NCI-H774 (cell line): ENCODE results near the gene TLCD1.
"Not testable (repeated sequence)": the region's sequence is repeated elsewhere in the genome, so short reads cannot be mapped to it uniquely, and the experiment has no call there.

Experiments used
- DNase-seq: peaks from one replicate; lab custom pipeline; 2025; lab: John Stamatoyannopoulos, UW

Gene TLCD1

DNA sequence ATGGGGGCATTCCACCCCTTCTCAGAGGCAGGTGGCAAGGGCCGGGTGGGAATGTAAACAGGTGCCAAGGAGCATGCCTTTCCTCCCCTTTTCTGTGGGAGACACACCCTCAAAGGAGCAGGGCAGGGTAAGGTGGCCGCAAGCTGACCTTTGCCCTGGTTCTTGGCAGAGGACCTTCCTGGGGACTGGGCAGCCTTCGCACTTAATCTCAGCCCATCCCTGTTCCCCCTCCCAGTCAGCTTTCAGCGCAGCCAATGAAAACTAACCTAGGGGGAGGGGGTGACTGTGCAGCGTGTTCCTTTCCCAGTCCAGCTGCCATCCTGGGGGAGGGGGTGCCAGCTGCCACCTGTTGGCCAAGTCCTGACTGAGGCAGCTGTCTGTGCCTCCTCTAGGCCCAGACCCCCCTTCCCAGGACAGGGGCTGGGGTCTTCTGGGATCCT is 20.6 kb upstream of the TLCD1 start:
- DNase-seq: peak; percentile 53

DNA sequence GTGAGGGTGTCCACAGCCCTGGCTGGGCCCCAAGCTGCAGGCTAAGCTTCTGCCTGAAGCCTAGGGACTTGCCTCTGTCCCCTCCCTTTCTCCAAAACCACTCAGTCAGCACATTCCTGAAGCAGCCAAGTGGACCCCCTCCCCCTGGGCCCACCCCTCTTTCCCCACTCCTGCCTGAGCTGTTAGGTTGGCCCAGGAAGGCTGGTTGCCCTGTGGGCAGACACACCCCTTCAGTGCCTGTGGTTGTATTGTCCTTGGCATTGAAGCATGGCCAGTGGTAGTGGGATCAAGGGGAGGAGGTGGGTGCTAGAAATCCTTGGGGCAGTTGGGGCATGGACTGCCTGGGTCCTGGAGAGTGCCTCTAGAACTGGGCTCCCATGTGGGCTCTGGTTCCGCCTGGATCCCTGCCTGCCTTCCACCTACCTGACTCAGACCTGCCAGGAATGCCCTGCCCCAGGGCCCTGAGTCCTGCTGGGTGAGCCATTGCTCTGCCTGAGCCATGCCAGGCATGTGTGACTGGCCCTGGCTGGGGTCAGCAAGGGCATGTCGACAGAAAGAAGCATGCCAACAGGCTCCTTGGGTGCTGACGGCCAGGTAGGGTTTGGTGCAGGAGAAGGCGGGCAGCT is 19.9 kb upstream of the TLCD1 start:
- DNase-seq: no peak

DNA sequence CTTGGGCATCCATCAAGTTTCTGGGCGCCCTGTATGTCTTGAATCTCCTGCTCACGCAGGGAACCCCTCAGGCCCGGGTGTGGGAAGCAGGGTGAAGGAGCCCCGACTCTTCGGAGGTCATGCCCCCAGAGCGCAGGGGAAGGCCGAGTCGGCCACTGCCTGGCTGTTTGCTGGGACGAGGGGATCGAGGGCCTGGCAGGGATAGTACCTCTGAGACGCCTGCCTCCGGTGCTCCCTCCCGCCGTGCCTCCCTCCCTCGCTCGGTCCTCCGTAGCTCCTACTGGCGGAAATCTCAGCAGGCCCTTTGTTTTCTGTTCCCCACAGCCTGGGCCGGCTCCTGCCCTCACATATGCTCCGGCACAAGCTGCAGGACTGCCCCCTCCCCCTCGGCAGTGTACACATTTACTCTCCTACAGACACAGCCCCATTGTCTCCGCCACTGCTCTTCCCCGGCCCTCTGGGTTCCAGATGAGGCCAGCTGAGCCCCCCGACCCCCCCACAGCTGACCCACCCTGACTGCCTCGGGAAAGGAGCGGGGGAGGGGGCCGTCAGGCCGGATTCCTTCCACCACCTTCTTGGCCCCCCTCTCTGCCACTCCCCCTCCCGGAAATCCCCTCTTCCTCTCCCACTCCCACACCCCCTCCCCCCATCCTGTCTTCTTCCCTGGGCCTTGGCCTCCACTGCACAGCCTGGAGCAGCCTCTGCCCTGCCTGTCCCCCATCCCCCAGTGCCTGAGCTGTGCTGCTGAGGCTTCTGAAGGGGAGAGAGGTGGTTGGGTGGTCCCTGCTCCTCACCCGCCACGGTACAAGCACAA is 19.1 kb upstream of the TLCD1 start:
- DNase-seq: peak; percentile 22

DNA sequence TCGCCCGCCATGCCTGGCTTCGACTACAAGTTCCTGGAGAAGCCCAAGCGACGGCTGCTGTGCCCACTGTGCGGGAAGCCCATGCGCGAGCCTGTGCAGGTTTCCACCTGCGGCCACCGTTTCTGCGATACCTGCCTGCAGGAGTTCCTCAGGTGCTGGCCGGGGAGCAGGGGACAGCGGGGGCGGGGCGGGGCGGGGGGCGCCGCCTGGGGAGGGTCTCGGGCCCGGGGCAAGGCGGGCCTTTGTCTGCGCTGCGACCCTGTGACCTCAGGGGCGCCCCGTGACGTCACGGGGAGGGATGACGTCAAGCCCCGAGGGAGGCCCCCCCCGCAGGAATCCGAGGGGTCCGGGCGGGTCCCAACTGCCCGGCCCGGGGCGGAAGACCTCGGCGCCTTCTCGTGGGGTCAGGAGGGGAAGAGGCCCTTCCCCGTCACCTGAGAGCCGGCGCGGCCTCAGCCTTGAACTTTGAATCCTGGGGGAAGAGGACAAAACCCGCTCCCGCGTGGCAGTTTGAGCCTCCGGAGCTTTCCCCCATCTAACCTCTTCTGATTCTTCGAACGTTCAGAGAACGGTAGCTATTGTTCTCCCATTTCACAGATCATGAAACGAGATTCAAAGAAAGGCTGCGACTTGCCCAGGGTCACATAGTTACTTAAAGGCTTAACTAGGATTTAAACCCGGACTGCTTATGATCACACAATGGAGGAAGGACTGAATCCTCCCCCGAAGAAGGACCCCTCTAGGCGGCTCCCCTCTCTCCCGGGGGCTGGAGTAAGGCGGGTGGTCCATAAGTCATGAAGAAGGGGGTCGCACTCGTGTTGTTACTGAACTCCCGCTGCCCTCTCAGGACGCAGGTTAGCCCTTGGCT is 18.3 kb upstream of the TLCD1 start:
- peak; percentile 42 for DNase-seq

DNA sequence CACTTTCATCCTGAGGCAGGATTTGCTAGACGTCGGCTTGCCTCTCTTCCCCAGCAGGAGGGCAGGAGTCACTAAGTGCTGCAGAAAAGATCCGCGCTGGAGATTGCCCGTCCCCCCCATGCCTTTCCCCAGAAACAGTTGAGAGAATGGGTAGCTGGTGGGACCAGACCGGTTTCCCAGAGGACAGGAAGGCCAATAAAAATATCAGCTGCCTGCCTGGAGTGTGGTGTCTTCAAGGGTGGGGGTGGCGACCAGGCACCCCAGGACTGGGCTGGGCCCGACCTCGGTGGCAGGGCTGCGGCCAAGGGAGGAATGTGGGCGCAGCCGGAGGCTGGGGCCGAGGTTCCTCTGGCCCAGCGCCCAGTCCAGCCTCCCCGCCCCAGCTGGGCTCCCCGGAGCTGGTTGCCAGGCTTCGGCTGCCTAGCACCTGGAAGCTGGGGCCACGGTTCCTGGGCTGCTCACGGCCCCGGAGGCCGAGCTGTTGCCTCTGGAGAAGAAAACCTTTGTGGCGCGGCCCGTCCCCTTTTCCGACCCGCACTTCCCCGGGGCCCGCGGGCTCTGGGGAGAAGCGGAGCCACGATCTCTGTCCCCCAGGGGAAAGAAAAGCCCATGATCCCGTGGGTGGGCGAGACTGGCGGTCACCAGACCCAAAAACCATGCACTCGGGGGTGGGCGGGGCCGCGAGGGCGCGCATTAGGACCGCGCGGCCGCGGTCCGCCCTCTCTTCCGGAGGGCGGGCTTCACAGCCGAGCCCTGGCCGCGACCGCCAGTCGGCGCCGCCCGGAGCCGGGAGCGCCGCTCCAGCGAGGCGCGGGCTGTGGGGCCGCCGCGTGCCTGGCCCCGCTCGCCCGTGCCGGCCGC is 17.4 kb upstream of the TLCD1 start, which contains the start of gene TRAF4:
Gene TRAF4, plus strand, starts transcription at position 769 of the 861 bp plus-strand sequence. CDS start 102 bp downstream, outside the sequence.
- peak; percentile 83 for DNase-seq

DNA sequence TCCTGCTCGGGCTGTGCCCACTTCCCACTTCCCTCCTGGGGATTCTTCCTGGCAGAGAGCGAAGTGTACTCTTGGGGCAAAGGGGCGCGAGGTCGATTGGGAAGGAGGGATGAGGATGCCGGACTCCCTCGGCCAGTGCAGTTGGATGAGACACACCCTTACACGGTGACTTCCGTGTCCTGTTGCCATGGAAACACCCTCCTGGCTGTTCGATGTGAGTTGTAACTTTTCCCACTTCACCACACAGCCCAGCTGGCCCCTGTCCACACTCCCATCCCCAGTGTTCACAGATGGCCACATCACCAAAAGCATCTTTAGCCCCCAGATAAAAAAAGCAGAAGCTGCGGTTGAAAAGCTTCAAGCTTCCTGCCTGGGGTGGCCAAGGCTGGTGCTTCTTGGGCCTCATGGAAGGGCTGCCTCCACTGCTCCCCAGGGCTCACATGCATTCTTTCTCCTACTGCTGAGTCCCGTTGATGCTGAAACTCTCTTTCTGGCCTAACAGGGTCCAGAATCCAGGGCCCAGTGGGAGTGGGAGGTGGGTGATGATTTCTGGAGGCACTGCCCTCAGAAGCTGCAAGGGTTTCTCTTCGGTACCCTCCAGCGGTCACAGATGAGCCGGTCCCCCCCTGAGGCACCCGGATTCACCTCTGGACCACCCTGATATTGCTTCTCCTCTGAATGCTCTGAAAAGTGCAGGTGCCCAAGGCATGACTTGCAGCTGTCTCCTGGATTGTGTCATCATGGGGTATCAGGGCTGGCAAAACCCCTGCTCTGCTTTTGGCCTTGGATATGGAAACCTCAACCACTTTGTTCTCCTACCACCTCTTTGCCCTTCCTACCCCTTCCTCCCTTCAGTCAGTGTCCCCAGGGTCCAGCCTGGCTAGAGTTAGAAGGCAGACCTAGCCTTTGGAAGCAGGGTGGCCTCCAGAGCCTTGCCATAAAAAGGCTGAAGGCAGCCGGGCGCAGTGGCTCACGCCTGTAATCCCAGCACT is 15.6 kb upstream of the TLCD1 start:
- DNase-seq: no peak

DNA sequence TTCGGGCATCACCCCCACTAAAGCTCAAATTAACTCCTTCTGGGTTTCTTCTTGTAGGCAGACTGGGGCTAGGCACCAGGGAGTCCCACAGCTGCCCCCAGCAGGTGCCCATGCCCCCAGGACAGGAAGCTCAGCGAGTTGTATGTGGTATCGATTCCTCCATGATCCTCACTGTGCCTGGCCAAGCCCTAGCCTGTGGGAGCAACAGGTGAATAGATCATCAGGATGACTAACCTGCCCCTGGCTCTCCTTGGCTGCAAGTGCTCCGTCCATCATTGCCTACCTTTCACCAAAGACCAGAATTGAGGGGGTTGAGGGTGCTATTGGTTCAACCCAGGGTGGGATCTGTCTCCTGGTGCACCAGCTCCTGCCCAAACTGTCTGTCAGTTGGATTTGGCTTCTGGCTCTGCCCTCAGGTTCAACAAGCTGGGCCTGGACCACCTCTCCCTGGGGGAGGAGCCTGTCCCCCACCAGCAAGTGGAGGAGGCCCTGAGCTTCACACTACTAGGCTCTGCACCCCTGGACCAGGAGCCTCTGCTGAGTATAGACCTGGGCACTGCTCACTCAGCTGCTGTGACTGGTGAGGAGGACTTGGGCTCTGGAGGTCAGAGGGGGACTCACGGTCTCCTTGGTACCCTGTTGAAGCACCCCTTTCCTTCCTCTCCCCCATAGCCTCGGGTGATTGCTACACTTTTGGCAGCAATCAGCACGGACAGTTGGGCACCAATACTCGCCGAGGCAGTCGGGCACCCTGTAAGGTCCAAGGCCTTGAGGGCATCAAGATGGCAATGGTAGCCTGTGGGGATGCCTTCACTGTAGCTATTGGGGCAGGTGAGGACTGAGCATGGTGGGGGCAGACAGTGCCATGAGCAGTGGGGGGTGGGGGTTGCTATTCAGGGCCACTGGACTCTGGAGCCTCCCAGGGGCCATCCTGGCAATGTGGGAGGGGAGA is 14.6 kb upstream of the TLCD1 start:
- DNase-seq: no peak

DNA sequence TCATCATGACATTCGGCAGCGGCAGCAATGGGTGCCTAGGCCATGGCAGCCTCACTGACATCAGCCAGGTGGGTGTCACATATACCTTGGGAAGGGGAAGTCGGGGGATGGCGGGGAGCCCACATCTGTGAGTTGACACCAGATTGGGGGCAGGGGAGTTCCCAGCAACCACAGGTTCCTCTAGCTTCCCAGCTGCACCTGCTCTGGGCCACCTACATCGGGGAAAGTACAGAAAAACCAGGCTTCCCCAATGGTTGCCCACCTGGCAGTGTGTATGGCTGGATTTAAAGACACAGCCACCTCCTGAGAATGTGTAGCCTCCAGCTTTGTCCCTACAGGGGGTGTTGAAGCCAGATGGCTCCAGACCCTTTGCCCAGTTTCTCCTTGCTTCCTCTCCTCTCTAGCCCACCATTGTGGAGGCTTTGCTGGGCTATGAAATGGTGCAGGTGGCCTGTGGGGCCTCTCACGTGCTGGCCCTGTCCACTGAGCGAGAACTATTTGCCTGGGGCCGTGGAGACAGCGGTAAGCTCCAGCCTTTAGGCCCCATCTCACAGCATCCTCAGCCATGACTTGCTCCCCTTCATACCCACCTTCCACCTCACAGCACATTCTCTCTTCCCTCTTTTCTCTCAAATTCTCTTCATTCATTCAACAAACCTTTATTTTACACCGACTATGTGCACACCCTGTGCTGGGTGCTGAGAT is 12.8 kb upstream of the TLCD1 start:
- DNase-seq: no peak

DNA sequence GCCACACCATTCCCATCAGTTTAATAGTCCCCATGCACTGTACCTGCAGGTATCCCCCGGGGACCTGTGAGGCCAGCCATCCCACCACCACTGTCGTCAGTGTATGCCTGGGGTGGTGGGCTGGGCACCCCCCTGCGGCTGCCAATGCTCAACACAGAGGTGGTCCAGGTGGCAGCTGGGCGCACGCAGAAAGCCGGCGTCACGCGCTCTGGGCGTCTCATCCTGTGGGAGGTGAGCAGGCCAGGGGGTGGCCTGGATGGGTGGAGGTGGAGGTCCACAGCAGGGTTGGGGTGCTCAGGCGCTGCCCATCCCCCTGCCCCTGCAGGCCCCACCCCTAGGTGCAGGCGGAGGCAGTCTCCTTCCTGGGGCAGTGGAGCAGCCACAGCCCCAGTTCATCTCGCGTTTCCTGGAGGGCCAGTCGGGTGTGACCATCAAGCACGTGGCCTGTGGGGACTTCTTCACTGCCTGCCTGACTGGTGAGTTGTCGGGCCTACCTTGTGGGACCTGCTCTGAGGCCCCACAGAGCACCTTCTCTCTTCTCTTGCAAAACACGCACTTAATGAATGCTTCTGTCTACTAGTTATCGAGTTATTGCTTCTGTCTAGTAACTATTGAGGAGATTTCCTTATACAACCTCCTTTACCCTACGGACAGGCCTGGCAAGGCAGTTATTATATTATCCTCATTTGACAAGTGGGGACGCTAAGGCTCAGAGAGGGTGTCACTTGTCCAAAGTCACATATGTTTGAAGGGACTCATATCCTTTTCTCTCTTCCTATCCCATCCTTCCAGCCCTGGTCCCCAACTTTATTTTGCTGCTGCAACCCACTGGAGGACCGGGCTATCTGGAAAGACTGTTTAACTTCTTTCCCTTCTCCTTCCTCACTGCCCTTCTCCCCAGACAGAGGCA is 12.0 kb upstream of the TLCD1 start:
- no peak for DNase-seq

DNA sequence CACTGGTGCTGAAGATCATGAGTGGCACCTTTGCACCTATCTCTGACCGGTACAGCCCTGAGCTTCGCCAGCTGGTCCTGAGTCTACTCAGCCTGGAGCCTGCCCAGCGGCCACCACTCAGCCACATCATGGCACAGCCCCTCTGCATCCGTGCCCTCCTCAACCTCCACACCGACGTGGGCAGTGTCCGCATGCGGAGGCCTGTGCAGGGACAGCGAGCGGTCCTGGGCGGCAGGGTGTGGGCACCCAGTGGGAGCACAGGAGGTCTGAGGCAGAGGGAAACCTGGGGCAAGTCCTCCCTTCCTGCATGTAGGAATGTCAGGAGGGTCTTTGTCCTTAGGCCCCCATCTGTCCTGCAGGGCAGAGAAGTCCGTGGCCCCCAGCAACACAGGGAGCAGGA is 11.3 kb upstream of the TLCD1 start:
- no peak for DNase-seq

DNA sequence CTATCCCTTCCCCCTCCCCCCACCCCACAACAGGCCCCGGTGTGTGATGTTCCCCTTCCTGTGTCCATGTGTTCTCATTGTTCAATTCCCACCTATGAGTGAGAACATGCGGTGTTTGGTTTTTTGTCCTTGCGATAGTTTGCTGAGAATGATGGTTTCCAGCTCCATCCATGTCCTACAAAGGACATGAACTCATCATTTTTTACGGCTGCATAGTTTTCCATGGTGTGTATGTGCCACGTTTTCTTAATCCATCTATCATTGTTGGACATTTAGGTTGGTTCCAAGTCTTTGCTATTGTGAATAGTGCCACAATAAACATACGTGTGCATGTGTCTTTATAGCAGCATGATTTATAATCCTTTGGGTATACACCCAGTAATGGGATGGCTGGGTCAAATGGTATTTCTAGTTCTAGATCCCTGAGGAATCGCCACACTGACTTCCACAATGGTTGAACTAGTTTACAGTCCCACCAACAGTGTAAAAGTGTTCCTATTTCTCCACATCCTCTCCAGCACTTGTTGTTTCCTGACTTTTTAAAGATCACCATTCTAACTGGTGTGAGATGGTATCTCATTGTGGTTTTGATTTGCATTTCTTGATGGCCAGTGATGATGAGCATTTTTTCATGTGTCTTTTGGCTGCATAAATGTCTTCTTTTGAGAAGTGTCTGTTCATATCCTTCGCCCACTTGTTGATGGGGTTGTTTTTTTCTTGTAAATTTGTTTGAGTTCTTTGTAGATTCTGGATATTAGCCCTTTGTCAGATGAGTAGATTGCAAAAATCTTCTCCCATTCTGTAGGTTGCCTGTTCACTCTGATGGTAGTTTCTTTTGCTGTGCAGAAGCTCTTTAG is 10.1 kb upstream of the TLCD1 start:
- DNase-seq: not testable (repeated sequence)

DNA sequence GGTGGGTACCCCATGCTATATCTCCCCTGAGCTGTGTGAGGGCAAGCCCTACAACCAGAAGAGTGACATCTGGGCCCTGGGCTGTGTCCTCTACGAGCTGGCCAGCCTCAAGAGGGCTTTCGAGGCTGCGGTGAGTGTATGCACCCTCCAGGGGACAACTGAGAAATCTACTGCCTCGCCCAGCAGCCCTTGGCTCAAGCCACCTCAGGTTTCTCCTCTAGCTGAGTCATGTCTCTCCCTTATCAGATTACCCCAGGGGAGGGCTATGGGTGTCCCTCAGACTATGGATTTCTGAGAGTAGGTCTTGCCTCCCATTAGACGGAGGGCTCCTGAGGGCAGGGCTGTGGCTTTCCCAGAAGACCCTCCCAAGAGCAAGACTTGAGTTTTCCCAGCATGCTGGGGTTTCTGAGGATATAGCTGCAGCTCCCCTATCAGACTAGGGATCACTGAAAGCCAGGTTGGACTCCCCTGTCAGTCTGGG is 9.2 kb upstream of the TLCD1 start:
- no peak for DNase-seq

DNA sequence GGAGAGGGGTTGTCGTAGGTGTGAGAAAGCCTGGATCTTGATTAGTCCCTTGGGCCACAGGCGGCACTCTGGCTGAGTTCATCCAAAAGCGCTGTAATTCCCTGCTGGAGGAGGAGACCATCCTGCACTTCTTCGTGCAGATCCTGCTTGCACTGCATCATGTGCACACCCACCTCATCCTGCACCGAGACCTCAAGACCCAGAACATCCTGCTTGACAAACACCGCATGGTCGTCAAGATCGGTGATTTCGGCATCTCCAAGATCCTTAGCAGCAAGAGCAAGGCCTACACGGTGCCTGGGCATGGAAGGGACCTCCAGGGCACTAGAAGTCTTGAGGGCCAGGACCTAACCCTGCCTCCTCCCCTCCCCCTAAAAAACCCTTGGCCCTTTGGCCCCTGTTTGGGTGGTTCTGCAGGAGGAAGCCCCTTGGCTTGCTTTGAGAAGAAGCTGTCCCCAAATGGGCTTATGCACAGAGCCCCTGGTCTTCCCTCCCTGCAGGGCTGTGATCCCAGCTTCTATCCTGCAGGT is 8.7 kb upstream of the TLCD1 start:
- DNase-seq: no peak

DNA sequence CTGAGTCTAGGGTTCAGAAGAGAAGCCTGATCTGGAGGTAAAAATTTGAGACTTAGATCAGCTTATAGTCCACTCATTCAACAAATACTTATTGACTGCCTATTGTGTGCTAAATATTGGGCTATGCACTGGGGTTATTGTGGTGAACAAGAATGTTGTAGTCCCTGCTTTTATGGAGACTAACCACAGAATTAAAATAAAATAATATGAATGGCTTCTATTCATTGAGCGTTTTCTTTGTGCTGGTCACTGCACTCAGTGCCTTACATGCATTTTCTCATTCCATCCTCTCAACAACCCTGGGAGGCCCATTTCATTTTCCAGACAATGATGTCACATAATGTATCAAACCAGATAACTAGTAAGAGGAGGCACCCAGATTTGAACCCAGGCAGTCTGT is 7.3 kb upstream of the TLCD1 start:
- no peak for DNase-seq

DNA sequence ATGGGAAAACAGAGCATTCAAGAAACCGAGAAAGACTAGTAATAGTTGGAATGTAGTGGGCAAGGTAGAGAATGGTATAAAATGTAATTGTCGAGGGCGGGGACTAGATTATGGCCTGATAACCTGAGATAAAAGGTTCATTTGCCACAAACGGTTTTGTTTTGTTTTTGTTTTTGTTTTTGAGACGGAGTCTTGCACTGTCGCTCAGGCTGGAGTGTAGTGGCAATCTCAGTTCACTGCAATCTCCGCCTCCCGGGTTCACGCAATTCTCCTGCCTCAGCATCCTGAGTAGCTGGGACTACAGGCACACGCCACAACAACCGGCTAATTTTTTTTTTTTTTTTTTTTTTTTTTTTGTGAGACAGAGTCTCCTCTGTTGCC is 3.9 kb upstream of the TLCD1 start:
- DNase-seq: no peak
